HG03066 (cell line): ENCODE results near the gene COMMD6.

Experiments
- ATAC-seq: cut with Tn5 transposase; IDR thresholded peaks from one replicate; pipeline ENCODE4 v1.9.1; 2021; ENCODE audit warnings: low read depth; ENCODE audit not compliant: unreplicated experiment

COMMD6 gene

GRCh38 chr13:75533861-75534260 is 3.8 kb downstream of the COMMD6 start:
- ATAC-seq: no peak

GRCh38 chr13:75530549-75530961 is 7.1 kb downstream of the COMMD6 start:
- no peak for ATAC-seq

DNA sequence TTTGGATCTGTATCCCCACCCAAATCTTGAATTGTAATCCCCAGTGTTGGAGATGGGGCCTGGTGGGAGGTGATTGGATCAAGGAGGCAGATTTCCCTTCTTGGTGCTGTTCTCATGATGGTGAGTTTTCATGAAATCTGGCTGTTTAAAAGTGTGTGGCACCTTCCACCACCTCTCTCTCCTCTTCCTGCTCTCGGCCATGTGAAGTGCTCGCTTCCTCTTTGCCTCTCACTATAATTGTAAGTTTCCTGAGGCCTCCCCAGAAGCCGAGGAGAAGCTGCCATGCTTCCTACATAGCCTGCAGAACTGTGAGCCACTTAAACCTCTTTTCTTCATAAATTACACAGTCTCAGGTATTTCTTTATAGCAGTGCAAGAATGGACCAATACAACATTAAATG is 15.7 kb downstream of the COMMD6 start:
- ATAC-seq: no peak

DNA sequence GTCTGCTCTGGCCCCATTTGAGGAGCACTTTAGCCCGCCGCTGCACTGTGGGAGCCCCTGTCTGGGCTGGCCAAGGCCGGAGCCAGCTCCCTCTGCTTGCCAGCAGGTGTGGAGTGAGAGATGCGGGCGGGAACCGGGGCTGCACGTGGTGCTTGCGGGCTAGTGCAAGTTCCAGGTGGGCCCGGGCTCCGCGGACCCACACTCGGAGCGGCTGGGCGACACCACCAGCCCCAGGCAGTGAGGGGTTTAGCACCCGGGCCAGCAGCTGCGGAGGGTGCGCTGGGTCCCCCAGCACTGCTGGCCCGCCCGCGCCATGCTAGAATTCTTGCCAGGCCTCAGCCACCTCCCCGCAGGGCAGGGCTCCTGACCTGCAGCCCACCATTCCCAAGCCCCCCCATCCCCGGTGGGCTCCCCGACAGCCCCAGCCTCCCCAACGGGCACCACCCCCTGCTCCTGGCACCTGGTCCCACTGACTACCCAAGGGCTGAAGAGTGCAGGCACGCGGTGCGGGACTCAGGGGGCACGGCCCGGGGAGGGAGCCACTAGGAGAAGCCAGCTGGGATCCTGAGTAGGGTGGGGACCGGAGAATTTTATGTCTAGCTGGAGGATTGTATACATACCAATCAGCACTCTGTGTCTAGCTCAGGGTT is 19.1 kb downstream of the COMMD6 start:
- ATAC-seq: no peak

- ATAC-seq: no peak
These were observed 23.3 kb downstream of the COMMD6 start for GRCh38 chr13:75514080-75514995.

DNA sequence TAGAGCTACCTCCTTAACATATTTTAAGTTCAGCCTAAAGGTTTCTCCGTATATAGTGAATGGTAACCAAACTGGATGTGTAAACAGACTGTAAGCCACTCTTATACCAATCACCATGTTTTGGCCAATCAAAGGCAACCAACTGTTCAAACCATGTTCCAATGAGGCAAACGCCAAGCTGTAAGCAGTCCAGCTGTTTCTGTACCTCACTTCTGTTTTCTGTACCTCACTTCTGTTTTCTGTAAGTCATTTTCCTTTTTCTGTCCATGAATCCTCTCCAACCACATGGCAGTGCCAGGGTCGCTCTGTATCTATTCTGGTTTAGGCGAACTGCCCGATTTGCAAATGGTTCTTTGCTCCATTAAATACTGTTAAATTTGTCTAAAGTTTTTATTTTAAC is 24.4 kb downstream of the COMMD6 start:
- ATAC-seq: no peak

DNA sequence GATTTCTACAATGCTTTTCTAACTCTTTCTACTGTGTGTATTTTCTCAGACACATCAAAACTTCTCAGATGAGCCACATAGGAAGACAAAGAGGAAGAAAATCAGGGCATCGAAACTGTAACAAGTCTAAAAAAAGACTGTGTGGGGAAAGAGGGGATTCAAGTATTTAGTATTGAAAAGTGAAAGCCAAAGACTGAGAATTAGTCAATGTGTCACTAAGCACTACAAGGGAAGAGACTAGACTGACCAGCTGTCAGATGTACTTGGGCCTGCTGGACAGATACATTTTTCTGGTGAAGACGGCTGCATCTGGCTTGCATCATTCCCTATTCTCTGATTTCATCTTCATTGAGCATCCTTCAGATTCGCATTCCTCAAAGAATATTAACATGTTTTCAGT is 25.4 kb downstream of the COMMD6 start:
- peak; percentile 95 for ATAC-seq

DNA sequence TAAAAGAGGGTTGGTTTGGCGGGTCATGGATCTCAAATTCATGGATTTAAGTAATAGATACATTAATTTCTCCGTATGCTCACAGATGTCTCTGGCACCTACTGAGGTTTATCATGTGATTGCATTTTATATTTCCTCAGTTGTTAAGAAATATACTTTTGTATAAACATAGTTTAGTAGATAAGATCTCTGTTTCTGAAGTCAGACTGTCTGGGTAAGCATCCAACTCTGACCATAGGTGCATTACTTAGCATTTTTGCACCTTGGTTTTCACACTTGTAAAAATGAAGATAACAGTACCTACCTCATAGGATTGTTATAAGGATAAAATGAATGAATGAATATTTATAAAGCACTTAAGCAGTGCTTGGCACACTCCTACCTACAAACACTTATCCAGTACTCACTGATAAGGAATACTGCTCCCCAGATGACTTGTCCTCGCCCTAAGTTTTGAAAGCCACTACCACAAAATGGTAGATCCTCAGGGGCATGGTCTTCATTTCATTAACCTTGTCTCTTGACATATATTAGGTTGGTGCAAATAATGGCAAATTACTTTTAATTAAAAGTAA is 26.5 kb downstream of the COMMD6 start:
- no peak for ATAC-seq

- ATAC-seq: no peak
These were observed 29.6 kb downstream of the COMMD6 start for GRCh38 chr13:75508002-75508548.

DNA sequence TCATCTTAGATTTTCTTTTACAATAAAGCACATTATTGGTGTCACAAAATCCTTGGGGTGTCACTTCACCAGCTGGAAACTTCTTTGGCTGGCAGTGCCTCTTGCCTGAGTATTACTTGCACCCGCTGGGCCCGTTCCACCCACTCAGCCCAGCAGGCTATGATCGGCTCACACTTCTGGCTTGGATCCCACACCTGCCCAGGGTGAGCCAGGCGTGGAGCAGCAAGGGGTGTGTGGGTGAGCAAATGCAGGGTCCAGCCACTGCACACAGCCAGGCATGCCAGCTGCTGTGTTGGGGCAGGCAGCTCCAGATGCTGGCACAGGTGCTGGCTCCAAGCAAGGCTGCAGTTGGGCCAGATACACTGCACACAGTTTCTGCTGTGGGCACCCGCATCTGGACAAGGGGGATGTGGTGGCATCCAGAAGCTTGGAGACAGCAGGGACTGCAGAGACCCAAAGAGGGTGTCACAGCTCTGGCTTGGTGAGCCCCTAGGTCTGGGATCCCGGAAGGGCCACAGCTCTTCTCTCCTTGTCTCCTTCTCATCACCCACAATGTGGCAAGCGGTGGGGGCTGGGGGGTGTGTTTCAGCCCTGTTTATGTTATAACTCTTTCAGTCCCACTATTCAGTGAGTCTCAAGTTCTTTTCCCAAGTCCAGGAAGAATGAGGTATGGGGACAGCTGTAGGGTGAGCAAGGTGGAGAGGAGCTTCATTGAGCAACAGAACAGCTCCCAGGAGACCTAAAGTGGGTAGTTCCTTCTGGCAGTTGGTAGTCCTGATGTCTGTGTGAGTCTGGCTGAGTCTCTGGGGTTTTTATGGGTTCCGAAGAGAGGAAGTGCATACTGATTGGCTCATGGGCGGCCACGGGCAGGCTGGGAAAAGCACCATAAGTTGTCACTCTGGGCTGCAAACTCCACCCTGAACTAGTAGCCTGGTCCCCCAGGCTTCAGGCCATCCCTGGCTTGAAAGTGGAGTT is 30.3 kb downstream of the COMMD6 start:
- ATAC-seq: no peak

GRCh38 chr13:75506018-75506417 is 31.6 kb downstream of the COMMD6 start:
- ATAC-seq: no peak

DNA sequence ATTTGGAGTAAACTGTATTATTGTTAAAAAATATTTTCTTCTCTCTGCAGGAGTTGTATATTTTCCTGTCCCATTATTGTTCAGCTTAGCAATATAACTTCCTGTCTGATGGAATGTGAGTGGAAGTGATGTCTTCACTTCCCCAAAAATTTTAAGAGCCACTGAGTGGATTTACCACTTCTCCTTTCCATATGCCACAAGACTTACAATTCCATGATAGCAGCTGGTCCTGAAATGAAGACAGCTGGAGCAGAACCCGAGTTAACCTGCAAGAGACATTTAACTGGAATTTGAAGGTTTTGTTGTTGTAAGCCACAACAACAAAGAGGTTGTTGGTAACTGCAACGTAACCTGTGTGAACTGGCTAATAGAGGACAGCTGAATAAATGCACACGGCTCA is 32.3 kb downstream of the COMMD6 start:
- no peak for ATAC-seq

DNA sequence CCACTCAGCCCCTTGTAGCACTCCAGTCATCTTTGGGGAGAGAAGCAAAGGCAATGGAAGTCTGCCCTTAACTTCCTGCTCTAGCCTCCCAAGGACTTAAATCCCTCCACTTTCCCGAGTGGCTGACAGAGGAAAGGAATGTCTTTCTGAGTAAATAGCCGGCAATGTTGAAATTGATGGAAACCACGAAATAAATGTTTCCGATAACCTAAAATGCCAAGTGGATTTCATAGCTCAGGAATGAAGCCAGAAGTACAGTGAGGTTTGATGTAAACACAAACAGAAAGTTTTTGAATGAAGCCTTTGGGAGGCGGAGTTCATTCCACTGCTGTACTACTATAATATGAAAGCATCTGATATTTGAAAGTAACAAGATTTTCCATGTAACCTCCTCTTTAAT is 41.7 kb downstream of the COMMD6 start:
- no peak for ATAC-seq

DNA sequence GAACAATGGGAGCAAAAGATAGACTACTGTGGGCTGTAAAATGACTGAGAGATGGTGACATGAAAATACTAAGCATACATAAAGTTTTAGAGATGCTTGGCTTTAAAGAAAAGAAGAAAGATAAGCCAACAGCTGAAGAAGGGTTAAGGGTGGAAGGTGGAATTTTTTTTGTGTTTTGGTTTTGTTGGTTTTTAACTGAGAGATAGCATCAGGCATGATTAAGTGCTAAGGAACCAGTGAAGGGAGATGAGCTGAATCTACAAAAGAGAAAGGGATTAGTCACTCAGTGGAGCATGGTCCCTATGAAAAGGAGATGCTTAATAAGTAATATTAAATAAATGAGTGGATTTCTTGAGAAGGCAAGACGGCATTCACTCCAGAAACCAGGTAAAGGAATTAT is 43.1 kb downstream of the COMMD6 start:
- no peak for ATAC-seq

- ATAC-seq: no peak
These were observed 44.5 kb downstream of the COMMD6 start for GRCh38 chr13:75493156-75493555.

DNA sequence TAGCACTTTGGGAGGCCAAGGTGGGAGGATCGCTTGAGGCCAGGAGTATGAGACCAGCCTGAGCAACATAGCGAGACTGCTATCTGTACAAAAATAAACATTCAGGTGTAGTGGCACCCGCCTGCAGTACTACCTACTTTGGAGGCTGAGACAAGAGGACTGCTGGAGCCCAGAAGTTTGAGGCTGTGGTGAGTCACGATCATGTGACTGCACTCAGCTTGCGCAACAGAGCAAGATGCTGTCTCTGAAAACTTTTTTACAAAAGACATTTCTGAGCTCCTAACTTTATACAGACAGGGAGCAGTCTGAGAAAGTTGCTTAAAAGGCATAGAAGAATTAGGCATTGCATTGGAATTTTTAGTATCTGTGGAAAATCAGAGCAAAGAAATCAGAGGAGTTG is 45.3 kb downstream of the COMMD6 start:
- no peak for ATAC-seq

- no peak for ATAC-seq
These were observed 46.3 kb downstream of the COMMD6 start for GRCh38 chr13:75491376-75491775.

GRCh38 chr13:75489502-75490263 is 48.0 kb downstream of the COMMD6 start:
- peak; percentile 78 for ATAC-seq
